Subcutaneous adipose tissue (tissue), 4 donors: Measurements from ENCODE around the gene ZDHHC11. TPM values are rescaled to one million over a fixed set of nuclear protein-coding genes. Genes with fewer than 3 reads are reported as not detected.

ENCODE experiments used
- total RNA-seq, 4 donors: library from RNA; depleted of rRNA; stranded (reverse); fragments of >200 nt; gene quantifications; one replicate each; pipeline ENCODE4 v1.1.0, GENCODE V29; 2016
- TF ChIP-seq, protein P1 (sequence below): fragments of 450-650 bp; IDR thresholded peaks from one replicate; pipeline ENCODE4 v1.5.1; 2016; ENCODE audit warnings: low read depth, mild to moderate bottlenecking, control low read depth, antibody characterized with exemption, moderate library complexity

Gene ZDHHC11
- total RNA-seq, 4 donors from 2014 or later: 0.88 to 4.5 (median 1.3) TPM

DNA sequence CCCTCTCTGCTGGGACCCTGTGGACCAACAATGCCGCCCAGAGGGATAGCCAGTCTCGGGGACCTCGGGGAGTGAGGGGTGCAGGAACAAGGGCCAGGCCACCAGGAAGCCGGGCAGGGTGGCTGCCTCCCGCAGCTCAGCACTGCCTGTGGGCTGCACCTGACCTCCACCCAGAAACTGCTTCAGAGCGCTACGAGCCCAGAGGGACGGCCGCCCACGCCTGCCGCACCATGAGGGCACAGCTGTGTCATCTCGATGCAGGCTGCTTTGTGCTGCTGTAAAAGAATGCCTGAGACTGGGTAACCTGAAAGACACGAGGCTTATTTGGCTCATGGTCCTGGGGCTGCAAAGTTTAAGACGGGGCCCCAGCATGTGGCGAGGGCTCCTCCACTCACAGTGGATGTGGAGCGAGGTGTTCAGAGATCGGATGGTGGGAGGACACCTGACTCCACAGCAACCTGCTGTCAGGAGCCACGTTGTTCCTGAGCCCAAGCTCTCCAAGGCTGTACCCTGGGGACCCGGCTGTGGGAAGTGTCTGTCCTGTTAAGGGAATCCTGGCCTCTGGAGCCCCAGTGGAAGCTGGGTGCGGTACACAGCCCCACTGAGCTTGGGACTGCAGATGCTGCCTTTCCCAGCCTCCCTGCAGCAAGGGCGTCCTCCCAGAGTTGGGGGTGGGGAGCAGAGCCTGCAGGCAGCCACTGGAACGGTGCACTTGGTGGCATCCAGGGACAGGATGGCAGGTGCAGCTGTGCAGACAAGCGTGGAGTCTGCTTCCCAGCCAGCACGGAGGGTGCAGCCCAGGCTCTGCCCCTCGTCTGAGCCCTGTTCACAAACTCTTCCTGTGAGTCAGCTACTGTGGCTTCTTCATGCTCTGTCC, 11.8 kb upstream of the ZDHHC11 start:
- TF ChIP-seq, protein P1, sequence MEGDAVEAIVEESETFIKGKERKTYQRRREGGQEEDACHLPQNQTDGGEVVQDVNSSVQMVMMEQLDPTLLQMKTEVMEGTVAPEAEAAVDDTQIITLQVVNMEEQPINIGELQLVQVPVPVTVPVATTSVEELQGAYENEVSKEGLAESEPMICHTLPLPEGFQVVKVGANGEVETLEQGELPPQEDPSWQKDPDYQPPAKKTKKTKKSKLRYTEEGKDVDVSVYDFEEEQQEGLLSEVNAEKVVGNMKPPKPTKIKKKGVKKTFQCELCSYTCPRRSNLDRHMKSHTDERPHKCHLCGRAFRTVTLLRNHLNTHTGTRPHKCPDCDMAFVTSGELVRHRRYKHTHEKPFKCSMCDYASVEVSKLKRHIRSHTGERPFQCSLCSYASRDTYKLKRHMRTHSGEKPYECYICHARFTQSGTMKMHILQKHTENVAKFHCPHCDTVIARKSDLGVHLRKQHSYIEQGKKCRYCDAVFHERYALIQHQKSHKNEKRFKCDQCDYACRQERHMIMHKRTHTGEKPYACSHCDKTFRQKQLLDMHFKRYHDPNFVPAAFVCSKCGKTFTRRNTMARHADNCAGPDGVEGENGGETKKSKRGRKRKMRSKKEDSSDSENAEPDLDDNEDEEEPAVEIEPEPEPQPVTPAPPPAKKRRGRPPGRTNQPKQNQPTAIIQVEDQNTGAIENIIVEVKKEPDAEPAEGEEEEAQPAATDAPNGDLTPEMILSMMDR: no peak

DNA sequence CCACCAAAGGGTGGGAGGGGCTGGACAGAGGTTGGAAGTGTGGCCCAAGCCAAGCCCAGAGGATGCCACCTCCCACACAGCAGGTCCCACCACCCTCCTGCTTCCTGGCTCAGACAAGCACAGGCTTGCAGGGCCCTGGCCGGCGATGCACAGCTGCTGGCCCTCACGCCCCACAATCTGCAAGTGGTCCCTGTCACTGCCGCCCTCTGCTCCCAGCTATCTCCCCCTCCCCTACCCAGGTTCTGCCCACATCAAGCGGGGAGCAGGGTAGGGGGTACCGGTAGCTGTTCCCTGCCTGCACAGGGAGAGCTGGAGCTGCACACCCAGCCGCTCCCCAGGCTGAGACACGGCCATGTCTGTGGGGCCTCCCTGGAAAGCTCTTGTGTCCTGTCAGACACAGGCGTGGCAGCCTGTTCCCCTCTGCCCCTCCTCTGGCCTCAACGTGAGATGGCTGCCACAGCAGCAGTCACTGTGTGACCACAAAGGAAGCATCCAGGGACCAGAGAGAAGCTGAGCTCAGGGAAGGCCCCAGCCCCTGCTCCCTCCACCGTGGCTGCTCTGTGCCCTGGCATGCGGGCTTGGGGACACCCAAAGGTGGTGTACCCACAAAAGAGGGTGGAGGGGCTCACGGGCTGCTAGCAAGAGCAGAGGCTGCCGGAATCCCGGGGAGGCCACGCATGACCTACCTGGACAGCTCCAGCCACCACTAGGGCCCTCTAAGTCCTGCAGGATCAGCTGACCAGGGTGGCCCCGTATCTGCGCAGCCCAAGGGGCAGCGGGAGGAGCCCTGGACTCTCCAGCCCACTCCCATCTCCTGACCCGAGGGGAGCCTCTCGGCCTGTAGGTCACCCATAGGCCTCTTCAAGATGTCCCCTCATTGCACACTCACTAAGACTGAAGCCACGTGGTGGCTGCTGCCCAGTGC, 10.9 kb upstream of the ZDHHC11 start:
- TF ChIP-seq, protein P1: no peak

DNA sequence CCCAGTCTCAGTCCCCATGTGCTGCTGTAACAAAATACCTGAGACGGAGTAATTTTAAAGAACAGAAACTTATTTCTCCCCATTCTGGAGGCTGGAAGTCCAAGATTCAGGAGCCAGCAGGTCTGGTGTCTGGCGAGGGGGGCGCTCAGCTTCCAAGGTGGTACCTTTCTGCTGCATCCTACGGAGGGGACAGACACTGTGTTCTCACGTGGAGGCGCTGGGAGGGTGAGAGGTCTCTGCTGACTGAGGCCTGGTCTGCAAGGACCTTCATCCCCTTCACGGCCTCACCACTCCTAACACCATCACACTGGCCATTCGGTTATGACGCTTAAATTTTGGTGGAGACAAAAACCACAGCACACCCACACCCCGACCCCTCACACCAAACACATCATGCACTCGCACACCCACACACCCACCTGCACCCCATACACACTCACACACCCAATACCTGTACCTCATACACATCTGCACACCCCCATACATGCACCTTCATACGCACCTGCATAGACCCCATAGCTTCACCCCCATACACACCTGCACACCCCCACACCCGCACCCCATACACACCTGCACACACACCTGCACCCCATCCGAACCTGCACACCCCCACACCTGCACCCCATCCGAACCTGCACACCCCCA, 9.8 kb upstream of the ZDHHC11 start:
- TF ChIP-seq, protein P1: no peak

DNA sequence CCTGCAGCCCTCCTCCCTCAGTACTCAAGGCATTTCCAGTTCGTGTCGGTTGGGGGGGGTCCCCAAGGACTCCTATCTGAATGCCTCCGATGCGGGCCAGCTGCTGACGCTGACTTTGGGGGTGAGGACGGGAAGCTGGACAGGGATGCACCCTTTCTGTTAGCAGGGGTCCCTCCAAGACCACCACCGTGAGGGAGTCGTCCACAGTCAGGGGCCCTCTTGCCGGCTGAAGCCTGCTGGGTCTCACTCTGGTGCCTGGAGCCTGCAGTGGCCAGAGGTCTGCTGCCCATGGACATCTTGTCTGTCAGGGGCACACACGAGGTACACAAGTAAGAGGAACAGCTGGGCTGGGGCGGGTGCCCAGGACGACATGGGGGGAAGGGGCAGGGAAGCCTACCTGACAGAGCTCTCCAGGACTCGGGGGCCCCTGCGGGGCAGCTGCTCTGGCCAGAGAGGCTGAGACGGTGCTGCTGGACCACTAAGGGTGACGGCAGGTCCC, 9.1 kb upstream of the ZDHHC11 start:
- TF ChIP-seq, protein P1: no peak

DNA sequence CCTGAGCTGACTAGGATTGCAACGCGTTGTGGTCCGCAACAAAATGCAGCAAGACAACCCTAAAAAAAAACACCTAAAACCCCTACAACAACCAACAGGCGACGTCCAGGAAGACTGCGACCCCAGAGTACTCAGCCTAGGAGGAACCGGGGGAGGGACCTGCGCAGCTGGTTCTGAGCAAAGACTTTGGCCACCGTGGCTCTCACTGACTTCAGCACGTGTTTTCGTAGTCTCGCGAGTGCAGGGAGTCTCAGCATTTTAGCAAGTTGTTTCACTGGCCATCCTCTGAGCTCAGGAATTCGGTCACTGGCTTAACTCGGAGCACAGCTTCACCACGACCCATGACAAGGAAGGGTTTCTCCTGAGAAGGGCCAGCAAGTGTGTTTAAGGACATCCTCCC, 8.6 kb upstream of the ZDHHC11 start:
- TF ChIP-seq, protein P1: no peak

DNA sequence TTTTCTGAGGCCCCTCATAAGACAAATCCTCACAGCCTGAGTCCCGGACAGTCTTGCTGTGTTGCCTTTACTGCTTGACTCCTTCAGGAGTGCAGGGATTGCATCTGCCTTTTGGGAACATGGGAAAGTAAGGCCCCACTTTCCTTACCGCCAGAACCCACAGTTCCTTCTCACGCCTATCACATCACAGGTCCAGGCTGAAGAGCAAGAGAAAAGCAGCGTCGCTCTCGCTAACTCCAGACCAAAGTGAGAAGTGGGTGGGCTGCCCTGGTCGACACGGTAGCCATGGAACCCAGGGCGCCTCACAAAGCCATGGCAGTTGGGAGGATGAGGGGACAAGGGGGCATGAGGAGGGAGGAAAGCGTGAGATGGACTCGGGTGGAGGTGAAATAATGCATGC, 7.9 kb upstream of the ZDHHC11 start:
- TF ChIP-seq, protein P1: no peak
